Liver (tissue), 9 donors: ENCODE results near the gene PRORP. TPM values are rescaled to one million over a fixed set of nuclear protein-coding genes. Genes with fewer than 3 reads are reported as not detected.

Experiments used
- DNase-seq: peaks from one replicate; pipeline ENCODE4 v3.0.0-alpha.2; 2017; ENCODE audit warnings: low spot score
- H3K27ac ChIP-seq, 2 donors: one replicate each; pipeline ENCODE4 v1.7.0; 2013; ENCODE audit warnings: inconsistent platforms in 2 of 2, low read length in 2 of 2, control low read depth in 1 of 2, low read depth in 1 of 2, mild to moderate bottlenecking in 1 of 2
- H3K27me3 ChIP-seq, 4 donors: one replicate each; pipeline versions ENCODE4 v1.6.1 to v1.7.0; 2013; ENCODE audit warnings: low read length in 3 of 4, inconsistent platforms in 1 of 4, mild to moderate bottlenecking in 1 of 4, moderate library complexity in 1 of 4; ENCODE audit not compliant: control insufficient read depth in 4 of 4, insufficient read depth in 4 of 4
- H3K36me3 ChIP-seq, 4 donors: one replicate each; pipeline versions ENCODE4 v1.6.1 to v1.7.0; 2013; ENCODE audit warnings: low read length in 3 of 4, mild to moderate bottlenecking in 3 of 4, low read depth in 1 of 4, moderate library complexity in 1 of 4; ENCODE audit not compliant: control insufficient read depth in 4 of 4, insufficient read depth in 3 of 4
- H3K4me1 ChIP-seq, 4 donors: one replicate each; pipeline versions ENCODE4 v1.6.1 to v1.7.0; 2013; ENCODE audit warnings: low read length in 3 of 4, mild to moderate bottlenecking in 3 of 4, moderate library complexity in 1 of 4; ENCODE audit not compliant: control insufficient read depth in 4 of 4, insufficient read depth in 4 of 4
- H3K4me3 ChIP-seq, 3 donors: one replicate each; pipeline versions ENCODE4 v1.6.1 to v1.7.0; 2013; ENCODE audit warnings: low read length in 3 of 3, control low read depth in 1 of 3, low read depth in 1 of 3, mild to moderate bottlenecking in 1 of 3
- H3K9ac ChIP-seq, 2 donors: one replicate each; pipeline ENCODE4 v1.7.0; 2013; ENCODE audit warnings: low read length in 2 of 2, mild to moderate bottlenecking in 2 of 2, moderate library complexity in 2 of 2, control low read depth in 1 of 2, low read depth in 1 of 2
- H3K9me3 ChIP-seq, 4 donors: one replicate each; pipeline versions ENCODE4 v1.6.1 to v1.7.0; 2013; ENCODE audit warnings: low read length in 3 of 4; ENCODE audit not compliant: control insufficient read depth in 4 of 4
- EGR1 ChIP-seq, 2 donors: IDR thresholded peaks; 2 replicates each; pipeline ENCODE4 v1.6.1; 2016 to 2018; ENCODE audit warnings: antibody characterized with exemption in 2 of 2, low read depth in 2 of 2
- FOXA1 ChIP-seq: IDR thresholded peaks from 2 replicates; pipeline ENCODE4 v1.6.1; 2016; ENCODE audit warnings: antibody characterized with exemption
- FOXA2 ChIP-seq: IDR thresholded peaks from 2 replicates; pipeline ENCODE4 v1.6.1; 2016; ENCODE audit warnings: antibody characterized with exemption
- GABPA ChIP-seq, 2 donors: IDR thresholded peaks in 1 of 2; conservative IDR thresholded peaks in 1 of 2; 2 replicates each; pipeline ENCODE4 v1.6.1; 2016; ENCODE audit warnings: antibody characterized with exemption in 2 of 2, mild to moderate bottlenecking in 1 of 2, moderate library complexity in 1 of 2
- HNF4A ChIP-seq, 2 donors: conservative IDR thresholded peaks; 2 replicates each; pipeline ENCODE4 v1.6.1; 2016; ENCODE audit warnings: antibody characterized with exemption in 2 of 2, mild to moderate bottlenecking in 2 of 2
- HNF4G ChIP-seq: IDR thresholded peaks from 2 replicates; pipeline ENCODE4 v1.6.1; 2016; ENCODE audit warnings: antibody characterized with exemption
- JUND ChIP-seq, 2 donors: IDR thresholded peaks; 2 replicates each; pipeline ENCODE4 v1.6.1; 2016; ENCODE audit warnings: antibody characterized with exemption in 2 of 2
- NR2F2 ChIP-seq: IDR thresholded peaks from 2 replicates; pipeline ENCODE4 v1.6.1; 2016; ENCODE audit warnings: antibody characterized with exemption
- RAD21 ChIP-seq, 2 donors: IDR thresholded peaks; 2 replicates each; pipeline ENCODE4 v1.6.1; 2016; ENCODE audit warnings: antibody characterized with exemption in 2 of 2, mild to moderate bottlenecking in 2 of 2
- RXRA ChIP-seq, 2 donors: IDR thresholded peaks; 2 replicates each; pipeline ENCODE4 v1.6.1; 2017 to 2018; ENCODE audit warnings: antibody characterized with exemption in 2 of 2, mild to moderate bottlenecking in 1 of 2
- SP1 ChIP-seq: IDR thresholded peaks from 2 replicates; pipeline ENCODE4 v1.6.1; 2018; ENCODE audit warnings: antibody characterized with exemption, mild to moderate bottlenecking
- YY1 ChIP-seq: IDR thresholded peaks from 2 replicates; pipeline ENCODE4 v1.6.1; 2016; ENCODE audit warnings: antibody characterized with exemption, mild to moderate bottlenecking
- WGBS: extraction: QIAGEN DNeasy Blood & Tissue Kit; methylation state at CpG from one replicate; pipeline ENCODE4 v1.1.7; 2013; 5-methylcytosine and 5-hydroxymethylcytosine counted together
- polyA plus RNA-seq, 2 donors: library from polyadenylated mRNA; stranded (reverse) in 1 of 2; unstranded in 1 of 2; fragments of 200-250 nt in 1 of 2; fragments of >200 nt in 1 of 2; fragmentation: Nextera tagmentation in 1 of 2; extraction: Ambion mirVana in 1 of 2; gene quantifications; one replicate each; pipeline versions ENCODE4 v1.2.1 to v1.2.3, GENCODE V29; 2013 to 2015
- total RNA-seq, 2 donors: library from RNA; depleted of rRNA; stranded (reverse); fragments of >200 nt; gene quantifications; one replicate each; pipeline ENCODE4 v1.2.3, GENCODE V29; 2014
- TF ChIP-seq, protein P1 (sequence below): IDR thresholded peaks from 2 replicates; pipeline ENCODE4 v1.6.1; 2016; ENCODE audit warnings: antibody characterized with exemption
- TF ChIP-seq, protein P2 (sequence below): IDR thresholded peaks from 2 replicates; pipeline ENCODE4 v1.6.1; 2016; ENCODE audit warnings: antibody characterized with exemption
- TF ChIP-seq, protein P3 (sequence below): IDR thresholded peaks from 2 replicates; pipeline ENCODE4 v1.6.1; 2016; ENCODE audit warnings: antibody characterized with exemption
- TF ChIP-seq, protein P4 (sequence below): fragments of 150-350 bp; IDR thresholded peaks from 2 replicates; pipeline ENCODE4 v1.5.1; 2017; ENCODE audit warnings: improper control_type of control experiment, low read depth, low read length; ENCODE audit not compliant: missing input control
- TF ChIP-seq, protein P5 (sequence below): IDR thresholded peaks from 2 replicates; pipeline ENCODE4 v1.6.1; 2016; ENCODE audit warnings: antibody characterized with exemption, mild to moderate bottlenecking
- donor health status: healthy.
- donor health status: healthy.
- donor health status: healthy.
- donor health status: healthy.
- donor health status: healthy.

Gene PRORP
- total and polyA plus RNA-seq, 4 donors, result 11.3 to 19.1 (median 14.4) TPM

DNA sequence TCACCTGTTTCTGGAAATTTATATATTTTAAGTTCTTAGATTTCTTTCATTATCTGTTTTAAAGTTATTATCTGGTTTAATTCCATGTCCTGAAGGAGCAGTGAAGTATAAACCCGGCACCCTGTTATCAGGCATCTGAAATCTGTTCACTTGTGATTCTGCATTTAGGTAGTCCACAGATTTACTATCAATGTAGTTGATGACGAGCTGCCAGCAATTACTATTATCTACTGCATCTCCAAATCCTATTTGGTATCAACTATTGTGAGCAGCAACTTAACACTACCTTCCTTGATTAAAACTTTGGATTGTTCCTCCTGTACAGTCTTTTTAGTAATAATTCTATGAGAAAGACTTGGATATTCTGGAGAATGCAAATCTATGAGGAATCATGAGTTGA is 36.1 kb downstream of the PRORP start:
- Histone ChIP-seq H3K4me3 (no peak overlapping the region), H3K4me1 (peaks cover 0 to 2% (median 0%) of the 10 kb centered on the region in 4 donors), H3K9ac (no peak overlapping the region), H3K27ac (no peak overlapping the region), H3K36me3 (peaks cover 0 to 5% (median 0%) of the 10 kb centered on the region in 4 donors), H3K9me3 (no peaks in the 10 kb centered on the region), H3K27me3 (no peaks in the 10 kb centered on the region)
- DNase-seq, result no peak
- TF ChIP-seq, protein P1, sequence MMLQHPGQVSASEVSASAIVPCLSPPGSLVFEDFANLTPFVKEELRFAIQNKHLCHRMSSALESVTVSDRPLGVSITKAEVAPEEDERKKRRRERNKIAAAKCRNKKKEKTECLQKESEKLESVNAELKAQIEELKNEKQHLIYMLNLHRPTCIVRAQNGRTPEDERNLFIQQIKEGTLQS, result no peak
- no peak for TF ChIP-seq RXRA (IDR thresholded peaks at IDR 0.05)
- TF ChIP-seq, protein P2, sequence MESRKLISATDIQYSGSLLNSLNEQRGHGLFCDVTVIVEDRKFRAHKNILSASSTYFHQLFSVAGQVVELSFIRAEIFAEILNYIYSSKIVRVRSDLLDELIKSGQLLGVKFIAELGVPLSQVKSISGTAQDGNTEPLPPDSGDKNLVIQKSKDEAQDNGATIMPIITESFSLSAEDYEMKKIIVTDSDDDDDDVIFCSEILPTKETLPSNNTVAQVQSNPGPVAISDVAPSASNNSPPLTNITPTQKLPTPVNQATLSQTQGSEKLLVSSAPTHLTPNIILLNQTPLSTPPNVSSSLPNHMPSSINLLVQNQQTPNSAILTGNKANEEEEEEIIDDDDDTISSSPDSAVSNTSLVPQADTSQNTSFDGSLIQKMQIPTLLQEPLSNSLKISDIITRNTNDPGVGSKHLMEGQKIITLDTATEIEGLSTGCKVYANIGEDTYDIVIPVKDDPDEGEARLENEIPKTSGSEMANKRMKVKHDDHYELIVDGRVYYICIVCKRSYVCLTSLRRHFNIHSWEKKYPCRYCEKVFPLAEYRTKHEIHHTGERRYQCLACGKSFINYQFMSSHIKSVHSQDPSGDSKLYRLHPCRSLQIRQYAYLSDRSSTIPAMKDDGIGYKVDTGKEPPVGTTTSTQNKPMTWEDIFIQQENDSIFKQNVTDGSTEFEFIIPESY, result no peak
- no peak for TF ChIP-seq NR2F2
- TF ChIP-seq FOXA1, result no peak
- TF ChIP-seq, protein P3, sequence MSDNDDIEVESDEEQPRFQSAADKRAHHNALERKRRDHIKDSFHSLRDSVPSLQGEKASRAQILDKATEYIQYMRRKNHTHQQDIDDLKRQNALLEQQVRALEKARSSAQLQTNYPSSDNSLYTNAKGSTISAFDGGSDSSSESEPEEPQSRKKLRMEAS, result no peak
- TF ChIP-seq, protein P4, sequence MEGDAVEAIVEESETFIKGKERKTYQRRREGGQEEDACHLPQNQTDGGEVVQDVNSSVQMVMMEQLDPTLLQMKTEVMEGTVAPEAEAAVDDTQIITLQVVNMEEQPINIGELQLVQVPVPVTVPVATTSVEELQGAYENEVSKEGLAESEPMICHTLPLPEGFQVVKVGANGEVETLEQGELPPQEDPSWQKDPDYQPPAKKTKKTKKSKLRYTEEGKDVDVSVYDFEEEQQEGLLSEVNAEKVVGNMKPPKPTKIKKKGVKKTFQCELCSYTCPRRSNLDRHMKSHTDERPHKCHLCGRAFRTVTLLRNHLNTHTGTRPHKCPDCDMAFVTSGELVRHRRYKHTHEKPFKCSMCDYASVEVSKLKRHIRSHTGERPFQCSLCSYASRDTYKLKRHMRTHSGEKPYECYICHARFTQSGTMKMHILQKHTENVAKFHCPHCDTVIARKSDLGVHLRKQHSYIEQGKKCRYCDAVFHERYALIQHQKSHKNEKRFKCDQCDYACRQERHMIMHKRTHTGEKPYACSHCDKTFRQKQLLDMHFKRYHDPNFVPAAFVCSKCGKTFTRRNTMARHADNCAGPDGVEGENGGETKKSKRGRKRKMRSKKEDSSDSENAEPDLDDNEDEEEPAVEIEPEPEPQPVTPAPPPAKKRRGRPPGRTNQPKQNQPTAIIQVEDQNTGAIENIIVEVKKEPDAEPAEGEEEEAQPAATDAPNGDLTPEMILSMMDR, result no peak
- TF ChIP-seq HNF4G, result no peak
- no peak for TF ChIP-seq HNF4A (conservative IDR thresholded peaks at IDR 0.05)
- no peak for TF ChIP-seq GABPA (IDR thresholded peaks at IDR 0.05 in 1 of 2, conservative IDR thresholded peaks at IDR 0.05 in 1 of 2)
- TF ChIP-seq SP1, result no peak
- TF ChIP-seq EGR1 (IDR thresholded peaks at IDR 0.05; ENCODE audit: low read depth in 2 of 2), result no peak
- TF ChIP-seq RAD21 (IDR thresholded peaks at IDR 0.05), result no peak
- TF ChIP-seq JUND (IDR thresholded peaks at IDR 0.05), result no peak
- TF ChIP-seq FOXA2, result no peak
- TF ChIP-seq, protein P5, sequence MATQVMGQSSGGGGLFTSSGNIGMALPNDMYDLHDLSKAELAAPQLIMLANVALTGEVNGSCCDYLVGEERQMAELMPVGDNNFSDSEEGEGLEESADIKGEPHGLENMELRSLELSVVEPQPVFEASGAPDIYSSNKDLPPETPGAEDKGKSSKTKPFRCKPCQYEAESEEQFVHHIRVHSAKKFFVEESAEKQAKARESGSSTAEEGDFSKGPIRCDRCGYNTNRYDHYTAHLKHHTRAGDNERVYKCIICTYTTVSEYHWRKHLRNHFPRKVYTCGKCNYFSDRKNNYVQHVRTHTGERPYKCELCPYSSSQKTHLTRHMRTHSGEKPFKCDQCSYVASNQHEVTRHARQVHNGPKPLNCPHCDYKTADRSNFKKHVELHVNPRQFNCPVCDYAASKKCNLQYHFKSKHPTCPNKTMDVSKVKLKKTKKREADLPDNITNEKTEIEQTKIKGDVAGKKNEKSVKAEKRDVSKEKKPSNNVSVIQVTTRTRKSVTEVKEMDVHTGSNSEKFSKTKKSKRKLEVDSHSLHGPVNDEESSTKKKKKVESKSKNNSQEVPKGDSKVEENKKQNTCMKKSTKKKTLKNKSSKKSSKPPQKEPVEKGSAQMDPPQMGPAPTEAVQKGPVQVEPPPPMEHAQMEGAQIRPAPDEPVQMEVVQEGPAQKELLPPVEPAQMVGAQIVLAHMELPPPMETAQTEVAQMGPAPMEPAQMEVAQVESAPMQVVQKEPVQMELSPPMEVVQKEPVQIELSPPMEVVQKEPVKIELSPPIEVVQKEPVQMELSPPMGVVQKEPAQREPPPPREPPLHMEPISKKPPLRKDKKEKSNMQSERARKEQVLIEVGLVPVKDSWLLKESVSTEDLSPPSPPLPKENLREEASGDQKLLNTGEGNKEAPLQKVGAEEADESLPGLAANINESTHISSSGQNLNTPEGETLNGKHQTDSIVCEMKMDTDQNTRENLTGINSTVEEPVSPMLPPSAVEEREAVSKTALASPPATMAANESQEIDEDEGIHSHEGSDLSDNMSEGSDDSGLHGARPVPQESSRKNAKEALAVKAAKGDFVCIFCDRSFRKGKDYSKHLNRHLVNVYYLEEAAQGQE, result no peak
- TF ChIP-seq YY1, result no peak
- 96% methylated on average over 2 of the region's 2 CpGs for WGBS
